Iris pigment epithelial cell (primary cell): ENCODE results near the gene RIF1.

Experiments
- DNase-seq: peaks from one replicate; pipeline ENCODE4 v3.0.0-alpha.2; 2011; ENCODE audit warnings: low read depth

The RIF1 gene

GRCh38 chr2:151422917-151423439, 13.3 kb downstream of the RIF1 start:
- DNase-seq = no peak

GRCh38 chr2:151423760-151424159, 14.1 kb downstream of the RIF1 start:
- DNase-seq = no peak

GRCh38 chr2:151437630-151438029, 27.9 kb downstream of the RIF1 start:
- DNase-seq = peak; percentile 15

GRCh38 chr2:151438506-151438905, 28.8 kb downstream of the RIF1 start:
- no peak for DNase-seq

- DNase-seq = no peak
Observed at GRCh38 chr2:151439127-151439526, 29.4 kb downstream of the RIF1 start.

- peak; percentile 68 for DNase-seq
Observed at GRCh38 chr2:151459358-151459757, 49.7 kb downstream of the RIF1 start.

- no peak for DNase-seq
Observed at GRCh38 chr2:151465771-151466170, 56.1 kb downstream of the RIF1 start.

- DNase-seq = no peak
Observed at GRCh38 chr2:151470556-151470955, 60.9 kb downstream of the RIF1 start.

- DNase-seq = peak; percentile 24
Observed at GRCh38 chr2:151472966-151473365, 63.3 kb downstream of the RIF1 start.

GRCh38 chr2:151475071-151475470, 65.4 kb downstream of the RIF1 start:
- no peak for DNase-seq

- DNase-seq = no peak
Observed at GRCh38 chr2:151476287-151476686, 66.6 kb downstream of the RIF1 start.

GRCh38 chr2:151478011-151478410, 68.3 kb downstream of the RIF1 start:
- DNase-seq = peak; percentile 70

GRCh38 chr2:151481744-151482143, 72.0 kb downstream of the RIF1 start:
- DNase-seq = no peak

- no peak for DNase-seq
Observed at GRCh38 chr2:151482171-151482725, 72.5 kb downstream of the RIF1 start.

- DNase-seq = no peak
Observed at GRCh38 chr2:151483546-151483945, 73.8 kb downstream of the RIF1 start.

GRCh38 chr2:151484100-151484499, 74.4 kb downstream of the RIF1 start:
- no peak for DNase-seq

- DNase-seq = no peak
Observed at GRCh38 chr2:151486053-151486452, 76.4 kb downstream of the RIF1 start.

- DNase-seq = no peak
Observed at GRCh38 chr2:151490276-151490675, 80.6 kb downstream of the RIF1 start.

GRCh38 chr2:151491496-151491895, 81.8 kb downstream of the RIF1 start:
- no peak for DNase-seq

- DNase-seq = no peak
Observed at GRCh38 chr2:151498178-151498577, 88.5 kb downstream of the RIF1 start.

- DNase-seq = no peak
Observed at GRCh38 chr2:151506170-151506569, 96.5 kb downstream of the RIF1 start.

- DNase-seq = no peak
Observed at GRCh38 chr2:151508519-151508918, 98.8 kb downstream of the RIF1 start.

- peak; percentile 82 for DNase-seq
Observed at GRCh38 chr2:151518802-151519201, 109.1 kb downstream of the RIF1 start.

- peak; percentile 3 for DNase-seq
Observed at GRCh38 chr2:151520976-151521375, 111.3 kb downstream of the RIF1 start.
